ENCODE data around the gene CFL1.

GRCh38 chr11:65847746-65848145 lies 10.2 kb downstream of the CFL1 start:
- TF ChIP-seq POLR2AphosphoS5 (IDR thresholded peaks at IDR 0.05): no peak
- no peak for TF ChIP-seq CTCF (IDR thresholded peaks at IDR 0.05)
- no peak for TF ChIP-seq POLR2A (IDR thresholded peaks at IDR 0.05)
